HCT116 (cell line): ENCODE data around the gene EP400.

ENCODE experiments used
- POLR2AphosphoS5 ChIP-seq: IDR thresholded peaks from 2 replicates; pipeline ENCODE4 v1.6.1; 2011; ENCODE audit warnings: mild to moderate bottlenecking, low read depth, low read length, moderate library complexity
- TF ChIP-seq, protein P1 (sequence below): IDR thresholded peaks from 2 replicates; pipeline ENCODE4 v1.6.1; 2012

DNA sequence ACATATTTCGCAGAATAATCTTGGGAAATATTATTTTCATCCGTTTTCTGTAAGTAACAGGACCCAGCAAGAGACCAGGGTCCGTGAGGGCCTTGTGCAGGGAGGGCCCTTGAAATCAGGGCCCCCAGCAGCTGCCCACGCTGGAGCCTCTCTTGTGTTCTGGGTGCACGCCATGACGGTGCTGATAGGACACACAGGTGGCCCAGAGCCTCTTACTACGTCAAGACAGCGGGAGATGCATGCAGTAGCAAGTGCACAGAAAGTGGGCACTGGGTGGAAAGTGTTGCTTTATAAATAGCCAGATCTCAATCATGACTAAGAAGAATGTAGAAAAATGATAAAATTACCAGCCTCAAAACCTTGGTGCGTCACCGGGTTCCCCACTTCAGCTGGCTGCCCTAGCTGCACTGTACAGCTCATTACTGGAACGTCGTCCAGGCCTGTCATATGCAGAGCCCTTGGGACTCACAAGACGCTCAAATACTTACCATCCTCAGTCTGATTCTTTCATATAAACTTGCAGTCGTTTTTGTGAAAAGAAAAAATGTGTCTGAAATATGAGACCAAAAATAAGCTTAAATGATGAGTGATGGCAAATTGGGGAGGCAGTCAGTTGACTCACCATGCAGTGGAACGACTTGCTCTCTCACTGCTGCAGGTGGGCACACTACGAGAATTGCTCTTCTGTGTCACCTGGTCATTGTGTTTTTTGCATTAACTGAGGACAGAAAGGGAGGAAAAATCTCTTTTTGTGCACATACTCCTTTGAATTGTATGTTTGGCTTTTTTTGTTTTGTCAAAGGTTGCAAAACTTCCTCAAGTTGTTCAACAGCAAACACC is 126.2 kb downstream of the EP400 start:
- TF ChIP-seq, protein P1, sequence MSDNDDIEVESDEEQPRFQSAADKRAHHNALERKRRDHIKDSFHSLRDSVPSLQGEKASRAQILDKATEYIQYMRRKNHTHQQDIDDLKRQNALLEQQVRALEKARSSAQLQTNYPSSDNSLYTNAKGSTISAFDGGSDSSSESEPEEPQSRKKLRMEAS = no peak
- no peak for TF ChIP-seq POLR2AphosphoS5
